ENCODE results near the gene TBC1D1.

GRCh38 chr4:38163216-38164006 is 272.5 kb downstream of the TBC1D1 start:
- TF ChIP-seq CTCF (IDR thresholded peaks at IDR 0.05; ENCODE audit: low read depth, low read length, poor library complexity, severe bottlenecking) (no peak), EZH2phosphoT487 (IDR thresholded peaks at IDR 0.05; ENCODE audit: borderline replicate concordance, low read length) (no peak)

Measured in DOHH2 (cell line).